ENCODE results near the gene LAPTM5. TPM values are rescaled to one million over a fixed set of nuclear protein-coding genes. Genes with fewer than 3 reads are reported as not detected.

The LAPTM5 gene
- total RNA-seq, 1 donor from 2014 or later = not detected

DNA sequence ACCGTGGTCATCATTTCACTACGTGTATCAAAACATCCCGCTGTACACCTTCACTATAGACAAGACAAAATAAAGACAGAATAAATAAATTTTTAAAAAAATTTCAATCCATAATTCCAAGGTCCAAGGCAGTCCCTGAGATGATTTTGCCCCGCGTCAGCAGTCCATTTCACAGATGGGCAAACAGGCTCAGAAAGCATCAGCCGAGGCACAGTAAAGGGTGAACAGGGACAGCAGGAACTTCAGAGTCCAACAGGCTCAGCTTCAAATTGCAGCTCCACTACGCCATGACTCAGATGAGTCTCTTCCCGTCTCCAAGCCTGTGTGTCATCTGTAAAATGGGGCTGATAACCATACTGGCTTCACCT lies 49.2 kb downstream of the LAPTM5 start:
- Histone ChIP-seq H2AFZ (replicated peaks) (no peak overlapping the region), H3K4me3 (no peak overlapping the region), H3K4me2 (no peak overlapping the region), H4K20me1 (ENCODE audit: low read depth) (no peaks in the 10 kb centered on the region), H3K27ac (no peak overlapping the region), H3K36me3 (no peaks in the 10 kb centered on the region), H3K4me1 (peaks cover 20% of the 10 kb centered on the region), H3F3A (ENCODE audit: low read depth) (peaks cover 4% of the 10 kb centered on the region), H3K9ac (no peak overlapping the region), H3K9me3 (ENCODE audit: low read depth) (no peaks in the 10 kb centered on the region), H3K79me2 (ENCODE audit: low read depth) (no peaks in the 10 kb centered on the region), H3K27me3 (no peaks in the 10 kb centered on the region)
- Mint-ChIP-seq H3K27me3 (ENCODE audit: insufficient read depth, low read depth) (peaks cover 12% of the 10 kb centered on the region), H3K9me3 (no peaks in the 10 kb centered on the region), H3K27ac (no peak overlapping the region), H3K4me3 (no peak overlapping the region), H3K36me3 (no peaks in the 10 kb centered on the region), H3K4me1 (peaks cover 23% of the 10 kb centered on the region)
- DNase-seq (ENCODE audit: low spot score) = no peak
- TF ChIP-seq EZH2 (IDR thresholded peaks at IDR 0.05) (no peak), CTCF (IDR thresholded peaks at IDR 0.05) (no peak), EZH2phosphoT487 (IDR thresholded peaks at IDR 0.05) (no peak)

DNA sequence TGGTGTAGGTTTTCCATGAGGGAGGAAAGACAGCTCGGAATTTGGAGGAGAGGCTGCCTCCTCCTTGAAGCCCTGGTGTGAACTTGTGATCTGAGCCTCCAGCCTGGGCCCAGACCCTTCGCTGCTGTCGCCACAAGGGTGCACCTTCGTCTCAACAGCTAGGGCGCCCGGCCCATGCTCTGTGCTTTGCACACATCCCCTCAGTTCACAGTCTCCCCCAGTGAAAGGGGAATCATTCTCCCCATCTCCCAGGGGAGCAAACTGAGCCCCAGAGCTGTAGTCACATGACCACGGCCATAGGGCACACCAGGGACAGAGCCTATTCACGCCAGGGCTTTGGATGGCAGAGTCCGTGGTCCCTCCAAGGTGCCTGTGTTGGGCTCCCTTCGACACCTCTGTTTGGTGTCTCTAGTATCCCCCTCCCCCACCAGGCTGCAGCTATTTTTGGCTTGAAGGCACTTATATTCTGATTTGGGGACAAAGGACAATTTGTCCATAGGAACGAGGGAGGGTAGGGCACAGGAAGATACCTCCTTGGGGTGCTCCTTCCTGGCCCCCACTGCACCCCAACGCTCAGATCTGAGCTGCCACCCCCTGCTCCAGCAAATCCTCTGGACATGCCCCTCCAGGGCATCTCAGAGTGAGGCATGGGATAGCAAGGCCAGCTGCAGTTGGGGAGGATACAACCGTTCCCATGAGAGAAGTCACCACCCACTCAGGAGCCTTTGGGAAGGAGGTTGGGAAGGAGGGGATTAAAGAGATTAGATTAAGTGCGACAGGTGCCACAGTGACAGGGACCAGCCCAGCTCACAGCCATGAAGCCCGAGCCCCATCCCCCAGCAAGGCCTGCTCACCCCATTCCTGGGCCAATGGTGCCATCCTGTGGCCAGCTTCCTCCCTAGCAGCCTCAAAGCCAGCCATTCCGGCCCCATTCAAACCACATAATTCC lies 49.9 kb downstream of the LAPTM5 start:
- no peak overlapping the region for H2AFZ ChIP-seq (replicated peaks)
- H3K36me3 ChIP-seq = no peaks in the 10 kb centered on the region
- H3K27ac ChIP-seq = no peak overlapping the region

GRCh38 chr1:30706528-30706927 lies 51.0 kb downstream of the LAPTM5 start:
- H3K4me1 Mint-ChIP-seq = peaks cover 8% of the 10 kb centered on the region

More for the DNA sequence above, 49.9 kb downstream of the LAPTM5 start:
- Histone ChIP-seq H3K9me3 (ENCODE audit: low read depth) (no peaks in the 10 kb centered on the region), H3K9ac (no peak overlapping the region), H4K20me1 (ENCODE audit: low read depth) (no peaks in the 10 kb centered on the region), H3F3A (ENCODE audit: low read depth) (peaks cover 4% of the 10 kb centered on the region), H3K27me3 (no peaks in the 10 kb centered on the region), H3K4me1 (peaks cover 20% of the 10 kb centered on the region), H3K4me2 (peak overlapping the region; percentile 67), H3K79me2 (ENCODE audit: low read depth) (no peaks in the 10 kb centered on the region), H3K4me3 (no peak overlapping the region)
- TF ChIP-seq EZH2 (IDR thresholded peaks at IDR 0.05) (no peak), CTCF (IDR thresholded peaks at IDR 0.05) (peak; percentile 94), EZH2phosphoT487 (IDR thresholded peaks at IDR 0.05) (no peak)
- peaks cover 12% of the 10 kb centered on the region for H3K27me3 Mint-ChIP-seq (ENCODE audit: insufficient read depth, low read depth)
- H3K27ac Mint-ChIP-seq = peak overlapping the region; percentile 70
- H3K4me3 Mint-ChIP-seq = no peak overlapping the region
- H3K9me3 Mint-ChIP-seq = no peaks in the 10 kb centered on the region
- no peaks in the 10 kb centered on the region for H3K36me3 Mint-ChIP-seq
- DNase-seq (ENCODE audit: low spot score) = peak; percentile 93
- peaks cover 17% of the 10 kb centered on the region for H3K4me1 Mint-ChIP-seq

More at GRCh38 chr1:30706528-30706927, 51.0 kb downstream of the LAPTM5 start:
- Histone ChIP-seq H3K27me3 (no peaks in the 10 kb centered on the region), H3K36me3 (no peaks in the 10 kb centered on the region), H2AFZ (replicated peaks) (no peak overlapping the region), H3F3A (ENCODE audit: low read depth) (peaks cover 4% of the 10 kb centered on the region), H3K9ac (no peak overlapping the region), H3K79me2 (ENCODE audit: low read depth) (no peaks in the 10 kb centered on the region), H3K4me3 (no peak overlapping the region), H3K27ac (no peak overlapping the region), H3K4me2 (no peak overlapping the region), H4K20me1 (ENCODE audit: low read depth) (no peaks in the 10 kb centered on the region), H3K9me3 (ENCODE audit: low read depth) (no peaks in the 10 kb centered on the region), H3K4me1 (peaks cover 20% of the 10 kb centered on the region)
- DNase-seq (ENCODE audit: low spot score) = no peak
- peaks cover 12% of the 10 kb centered on the region for H3K27me3 Mint-ChIP-seq (ENCODE audit: insufficient read depth, low read depth)
- H3K36me3 Mint-ChIP-seq = no peaks in the 10 kb centered on the region
- no peaks in the 10 kb centered on the region for H3K9me3 Mint-ChIP-seq
- no peak overlapping the region for H3K27ac Mint-ChIP-seq
- TF ChIP-seq CTCF (IDR thresholded peaks at IDR 0.05) (no peak), EZH2phosphoT487 (IDR thresholded peaks at IDR 0.05) (no peak), EZH2 (IDR thresholded peaks at IDR 0.05) (no peak)
- H3K4me3 Mint-ChIP-seq = no peak overlapping the region

Data from neural progenitor cell (in vitro differentiated cells).